SH-SY5Y (cell line): Measurements from ENCODE around the gene SERTAD3.

ENCODE experiments used
- GATA2 ChIP-seq: IDR thresholded peaks from 2 replicates; pipeline ENCODE4 v1.6.1; 2011; ENCODE audit warnings: mild to moderate bottlenecking, low read depth, low read length
- GATA3 ChIP-seq: IDR thresholded peaks from 2 replicates; pipeline ENCODE4 v1.6.1; 2011; ENCODE audit warnings: low read depth, mild to moderate bottlenecking, low read length, moderate library complexity

GRCh38 chr19:40396886-40397567, 47.1 kb downstream of the SERTAD3 start:
- no peak for TF ChIP-seq GATA2
- no peak for TF ChIP-seq GATA3
